ENCODE measurements around the gene CD82.

CD82 gene

DNA sequence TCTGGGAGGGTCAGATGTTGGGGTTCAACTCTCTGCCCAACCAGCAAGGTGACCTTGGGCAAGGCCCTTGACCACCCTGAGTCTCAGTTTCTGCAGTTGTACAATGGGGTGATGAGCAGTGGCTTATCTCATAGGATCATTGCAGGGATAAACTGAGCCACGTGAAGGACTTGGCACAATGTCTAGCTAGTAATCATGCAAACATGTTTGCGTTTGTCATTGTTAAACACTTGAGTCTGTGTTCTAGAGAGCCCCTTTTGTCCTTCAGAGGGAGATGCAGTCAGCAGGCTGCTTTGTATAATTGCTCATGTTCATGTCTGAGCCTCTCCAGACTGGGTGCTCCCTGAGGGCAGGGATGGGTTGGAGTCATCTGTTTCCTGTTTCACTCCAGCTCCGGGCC is 15.8 kb downstream of the CD82 start:
- no peak overlapping the region for H3K27ac ChIP-seq (replicated peaks; ENCODE audit: low read length)
- peak overlapping the region; percentile 12 for H4K91ac ChIP-seq (ENCODE audit: low read depth, low read length, poor library complexity)
- H4K8ac ChIP-seq (ENCODE audit: low read depth, low read length), result no peak overlapping the region
- H3K4me2 ChIP-seq (ENCODE audit: insufficient read depth, low read length, poor library complexity, severe bottlenecking), result no peak overlapping the region
- H2BK5ac ChIP-seq (ENCODE audit: low read length), result peak overlapping the region; percentile 63
- H3K4me3 ChIP-seq (ENCODE audit: low read length in 2 of 2), result no peak overlapping the region
- no peak overlapping the region for H2BK12ac ChIP-seq (ENCODE audit: low read length)
- H3K27me3 ChIP-seq (ENCODE audit: control insufficient read depth in 3 of 3, insufficient read depth in 3 of 3, low read depth in 1 of 3, low read length in 3 of 3), result peaks cover 0 to under 1% (median 0%) of the 10 kb centered on the region in 3 experiments
- H3K79me1 ChIP-seq (ENCODE audit: low read depth, low read length), result peaks cover 4% of the 10 kb centered on the region
- H3K9me3 ChIP-seq (replicated peaks in 1 of 2; ENCODE audit: control insufficient read depth in 2 of 2, insufficient read depth in 1 of 2, low read depth in 1 of 2, low read length in 2 of 2), result peaks cover 0 to 6% of the 10 kb centered on the region in 2 donors
- H3K4ac ChIP-seq (ENCODE audit: low read length), result no peak overlapping the region
- H3K36me3 ChIP-seq (replicated peaks in 1 of 2; ENCODE audit: control insufficient read depth in 2 of 2, insufficient read depth in 2 of 2, low read length in 2 of 2), result peaks cover 0 to 1% of the 10 kb centered on the region in 2 donors
- no CpG with 5 or more reads among the region's 3 CpGs for WGBS, 2 donors (ENCODE audit: extremely low coverage in 2 of 2, insufficient read length in 2 of 2, insufficient replicate concordance in 1 of 2)
- H2BK15ac ChIP-seq (ENCODE audit: low read length), result no peak overlapping the region
- no peak for DNase-seq (ENCODE audit: low spot score)
- H3K4me1 ChIP-seq (ENCODE audit: control insufficient read depth in 2 of 2, insufficient read depth in 1 of 2, low read depth in 1 of 2, low read length in 2 of 2), result peaks cover 0 to 22% of the 10 kb centered on the region in 2 donors
- no peak overlapping the region for H3K18ac ChIP-seq (ENCODE audit: low read length)
- no peak overlapping the region for H2AK5ac ChIP-seq (ENCODE audit: low read depth, low read length)
- H2AFZ ChIP-seq (ENCODE audit: low read length), result no peak overlapping the region
- H3K14ac ChIP-seq (ENCODE audit: low read length), result no peak overlapping the region
- H3K23ac ChIP-seq (ENCODE audit: low read depth, low read length, poor library complexity), result no peak overlapping the region
- no peak overlapping the region for H3K9ac ChIP-seq (ENCODE audit: low read depth, low read length, poor library complexity)
- no peak overlapping the region for H2BK120ac ChIP-seq (ENCODE audit: low read depth, low read length)

DNA sequence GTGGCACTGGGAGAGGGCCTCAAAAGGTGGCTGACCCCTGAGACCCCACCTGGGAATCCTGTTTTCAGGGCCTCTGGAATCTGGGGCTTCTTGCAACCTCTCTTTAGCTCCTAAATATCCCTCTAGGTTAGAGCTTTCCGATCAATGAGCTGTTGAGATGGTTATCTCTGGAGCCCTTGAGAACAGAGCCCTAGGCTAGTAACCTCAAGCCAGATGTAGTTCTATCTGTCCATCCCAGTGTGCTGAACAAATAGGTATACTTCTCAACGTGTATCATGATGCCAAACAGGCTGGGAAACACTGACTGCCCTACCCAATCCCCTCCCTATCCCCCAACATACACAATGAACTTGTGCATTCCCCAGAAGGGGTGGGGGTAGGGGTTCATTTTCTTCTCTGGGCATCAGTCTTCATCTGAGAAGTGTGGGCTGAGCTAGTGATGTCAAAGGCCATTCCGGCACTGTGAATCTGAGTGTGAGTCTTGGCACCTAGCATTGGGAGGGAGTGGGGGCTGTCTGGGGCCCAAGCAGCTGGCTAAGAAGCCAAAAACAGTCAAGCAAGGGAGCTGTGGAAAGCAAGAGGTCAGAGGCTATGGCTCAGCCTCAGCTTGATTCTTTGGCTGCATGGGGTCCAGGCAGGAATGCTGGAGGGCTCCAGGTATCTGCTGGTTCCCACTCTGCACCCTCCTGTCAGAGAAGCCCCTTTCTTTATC is 17.3 kb downstream of the CD82 start:
- peaks cover 0 to 6% of the 10 kb centered on the region in 2 donors for H3K9me3 ChIP-seq (replicated peaks in 1 of 2; ENCODE audit: control insufficient read depth in 2 of 2, insufficient read depth in 1 of 2, low read depth in 1 of 2, low read length in 2 of 2)
- H3K4me1 ChIP-seq (ENCODE audit: control insufficient read depth in 2 of 2, insufficient read depth in 1 of 2, low read depth in 1 of 2, low read length in 2 of 2), result peaks cover 0 to 24% of the 10 kb centered on the region in 2 donors
- no peak overlapping the region for H3K27ac ChIP-seq (replicated peaks; ENCODE audit: low read length)
- H3K4ac ChIP-seq (ENCODE audit: low read length), result no peak overlapping the region
- no peak overlapping the region for H3K18ac ChIP-seq (ENCODE audit: low read length)
- no peak overlapping the region for H2BK15ac ChIP-seq (ENCODE audit: low read length)
- H3K27me3 ChIP-seq (ENCODE audit: control insufficient read depth in 3 of 3, insufficient read depth in 3 of 3, low read depth in 1 of 3, low read length in 3 of 3), result no peaks in the 10 kb centered on the region
- H3K23ac ChIP-seq (ENCODE audit: low read depth, low read length, poor library complexity), result no peak overlapping the region
- no peak overlapping the region for H4K8ac ChIP-seq (ENCODE audit: low read depth, low read length)
- H2BK12ac ChIP-seq (ENCODE audit: low read length), result no peak overlapping the region
- no peak overlapping the region for H3K14ac ChIP-seq (ENCODE audit: low read length)
- no peak overlapping the region for H4K91ac ChIP-seq (ENCODE audit: low read depth, low read length, poor library complexity)
- no peak overlapping the region for H3K4me2 ChIP-seq (ENCODE audit: insufficient read depth, low read length, poor library complexity, severe bottlenecking)
- no peak for DNase-seq (ENCODE audit: low spot score)
- no peak overlapping the region for H3K4me3 ChIP-seq (ENCODE audit: low read length in 2 of 2)
- H3K36me3 ChIP-seq (replicated peaks in 1 of 2; ENCODE audit: control insufficient read depth in 2 of 2, insufficient read depth in 2 of 2, low read length in 2 of 2), result peaks cover 0 to 6% of the 10 kb centered on the region in 2 donors
- H2AK5ac ChIP-seq (ENCODE audit: low read depth, low read length), result no peak overlapping the region
- H3K9ac ChIP-seq (ENCODE audit: low read depth, low read length, poor library complexity), result no peak overlapping the region
- no peak overlapping the region for H2BK120ac ChIP-seq (ENCODE audit: low read depth, low read length)
- H3K79me1 ChIP-seq (ENCODE audit: low read depth, low read length), result peaks cover 1% of the 10 kb centered on the region
- no CpG with 5 or more reads among the region's 3 CpGs for WGBS, 2 donors (ENCODE audit: extremely low coverage in 2 of 2, insufficient read length in 2 of 2, insufficient replicate concordance in 1 of 2)
- H2AFZ ChIP-seq (ENCODE audit: low read length), result no peak overlapping the region
- no peak overlapping the region for H2BK5ac ChIP-seq (ENCODE audit: low read length)

DNA sequence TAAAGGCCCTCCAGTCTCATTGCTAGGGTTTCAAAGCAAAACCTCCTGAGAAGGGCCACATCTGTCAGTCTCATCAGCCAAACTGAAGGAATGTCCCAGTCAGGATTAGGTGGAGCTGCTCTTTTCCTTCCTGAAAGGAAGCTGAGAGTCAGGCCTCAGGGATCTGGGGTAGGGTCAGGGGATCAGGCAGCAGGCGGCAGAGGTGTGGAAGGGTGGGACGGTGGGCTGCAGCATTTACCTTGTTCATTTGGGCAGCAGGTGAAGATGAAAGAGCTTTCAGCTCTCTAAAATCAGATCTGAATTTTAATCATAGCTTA is 17.8 kb downstream of the CD82 start:
- no peak overlapping the region for H2BK5ac ChIP-seq (ENCODE audit: low read length)

DNA sequence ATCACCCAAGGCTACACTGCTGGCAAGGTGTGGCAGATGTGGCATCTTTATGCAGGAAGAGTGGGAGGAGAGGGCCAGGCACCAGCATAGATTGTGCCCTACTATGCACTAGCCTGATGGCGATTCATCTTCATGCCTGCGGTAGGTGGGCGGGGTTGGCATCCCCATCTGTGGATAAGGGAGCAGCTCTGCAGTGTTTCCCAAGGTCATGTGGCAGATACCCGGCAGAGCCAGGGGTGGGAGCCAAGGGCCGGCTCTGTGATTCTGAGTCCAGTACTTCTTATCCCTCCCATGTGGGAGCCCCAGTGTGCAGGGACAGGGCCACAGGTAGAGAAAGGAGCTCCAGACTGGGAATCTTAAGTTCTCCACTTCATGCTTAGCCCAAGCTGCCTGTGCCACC is 20.0 kb downstream of the CD82 start:
- H3K18ac ChIP-seq (ENCODE audit: low read length), result peak overlapping the region; percentile 30
- no peak overlapping the region for H2BK5ac ChIP-seq (ENCODE audit: low read length)
- no peak overlapping the region for H3K4ac ChIP-seq (ENCODE audit: low read length)
- no peak overlapping the region for H2BK120ac ChIP-seq (ENCODE audit: low read depth, low read length)
- no peak overlapping the region for H3K14ac ChIP-seq (ENCODE audit: low read length)
- H3K27me3 ChIP-seq (ENCODE audit: control insufficient read depth in 3 of 3, insufficient read depth in 3 of 3, low read depth in 1 of 3, low read length in 3 of 3), result no peaks in the 10 kb centered on the region
- peaks cover 0 to 8% of the 10 kb centered on the region in 2 donors for H3K4me1 ChIP-seq (ENCODE audit: control insufficient read depth in 2 of 2, insufficient read depth in 1 of 2, low read depth in 1 of 2, low read length in 2 of 2)
- no peak overlapping the region for H3K27ac ChIP-seq (replicated peaks; ENCODE audit: low read length)
- WGBS, 2 donors (ENCODE audit: extremely low coverage in 2 of 2, insufficient read length in 2 of 2, insufficient replicate concordance in 1 of 2), result no CpG with 5 or more reads among the region's 5 CpGs
- H3K23ac ChIP-seq (ENCODE audit: low read depth, low read length, poor library complexity), result no peak overlapping the region
- peaks cover 0 to 15% of the 10 kb centered on the region in 2 donors for H3K36me3 ChIP-seq (replicated peaks in 1 of 2; ENCODE audit: control insufficient read depth in 2 of 2, insufficient read depth in 2 of 2, low read length in 2 of 2)
- H2BK12ac ChIP-seq (ENCODE audit: low read length), result no peak overlapping the region
- no peak overlapping the region for H3K4me2 ChIP-seq (ENCODE audit: insufficient read depth, low read length, poor library complexity, severe bottlenecking)
- no peak overlapping the region for H2BK15ac ChIP-seq (ENCODE audit: low read length)
- H3K4me3 ChIP-seq (ENCODE audit: low read length in 2 of 2), result no peak overlapping the region
- H3K9ac ChIP-seq (ENCODE audit: low read depth, low read length, poor library complexity), result no peak overlapping the region
- H3K79me1 ChIP-seq (ENCODE audit: low read depth, low read length), result no peaks in the 10 kb centered on the region
- DNase-seq (ENCODE audit: low spot score), result no peak
- no peak overlapping the region for H4K8ac ChIP-seq (ENCODE audit: low read depth, low read length)
- no peak overlapping the region for H4K91ac ChIP-seq (ENCODE audit: low read depth, low read length, poor library complexity)
- H3K9me3 ChIP-seq (replicated peaks in 1 of 2; ENCODE audit: control insufficient read depth in 2 of 2, insufficient read depth in 1 of 2, low read depth in 1 of 2, low read length in 2 of 2), result peaks cover 0 to 6% of the 10 kb centered on the region in 2 donors
- H2AFZ ChIP-seq (ENCODE audit: low read length), result no peak overlapping the region
- H2AK5ac ChIP-seq (ENCODE audit: low read depth, low read length), result no peak overlapping the region

More for the DNA sequence above, 17.8 kb downstream of the CD82 start:
- H3K4ac ChIP-seq (ENCODE audit: low read length), result no peak overlapping the region
- WGBS, 2 donors (ENCODE audit: extremely low coverage in 2 of 2, insufficient read length in 2 of 2, insufficient replicate concordance in 1 of 2), result no CpG with 5 or more reads among the region's 2 CpGs
- H3K4me3 ChIP-seq (ENCODE audit: low read length in 2 of 2), result no peak overlapping the region
- H3K4me1 ChIP-seq (ENCODE audit: control insufficient read depth in 2 of 2, insufficient read depth in 1 of 2, low read depth in 1 of 2, low read length in 2 of 2), result peaks cover 0 to 21% of the 10 kb centered on the region in 2 donors
- no peak overlapping the region for H4K91ac ChIP-seq (ENCODE audit: low read depth, low read length, poor library complexity)
- H2BK12ac ChIP-seq (ENCODE audit: low read length), result no peak overlapping the region
- H3K4me2 ChIP-seq (ENCODE audit: insufficient read depth, low read length, poor library complexity, severe bottlenecking), result no peak overlapping the region
- no peak overlapping the region for H3K23ac ChIP-seq (ENCODE audit: low read depth, low read length, poor library complexity)
- no peak overlapping the region for H2AFZ ChIP-seq (ENCODE audit: low read length)
- no peaks in the 10 kb centered on the region for H3K27me3 ChIP-seq (ENCODE audit: control insufficient read depth in 3 of 3, insufficient read depth in 3 of 3, low read depth in 1 of 3, low read length in 3 of 3)
- no peak overlapping the region for H3K27ac ChIP-seq (replicated peaks; ENCODE audit: low read length)
- DNase-seq (ENCODE audit: low spot score), result no peak
- H3K18ac ChIP-seq (ENCODE audit: low read length), result no peak overlapping the region
- H2BK15ac ChIP-seq (ENCODE audit: low read length), result no peak overlapping the region
- no peak overlapping the region for H2BK120ac ChIP-seq (ENCODE audit: low read depth, low read length)
- H3K79me1 ChIP-seq (ENCODE audit: low read depth, low read length), result no peaks in the 10 kb centered on the region
- no peak overlapping the region for H3K14ac ChIP-seq (ENCODE audit: low read length)
- H2AK5ac ChIP-seq (ENCODE audit: low read depth, low read length), result no peak overlapping the region
- H3K9me3 ChIP-seq (replicated peaks in 1 of 2; ENCODE audit: control insufficient read depth in 2 of 2, insufficient read depth in 1 of 2, low read depth in 1 of 2, low read length in 2 of 2), result peaks cover 0 to 6% of the 10 kb centered on the region in 2 donors
- H4K8ac ChIP-seq (ENCODE audit: low read depth, low read length), result no peak overlapping the region
- H3K36me3 ChIP-seq (replicated peaks in 1 of 2; ENCODE audit: control insufficient read depth in 2 of 2, insufficient read depth in 2 of 2, low read length in 2 of 2), result peaks cover 0 to 8% of the 10 kb centered on the region in 2 donors
- no peak overlapping the region for H3K9ac ChIP-seq (ENCODE audit: low read depth, low read length, poor library complexity)
